Mucosa of gallbladder (tissue), 1 donor: ENCODE results near the gene S100A1. TPM values are rescaled to one million over a fixed set of nuclear protein-coding genes. Genes with fewer than 3 reads are reported as not detected.

ENCODE experiments used
- DNase-seq: peaks from one replicate; pipeline ENCODE4 v3.0.0-alpha.2; 2020; ENCODE audit warnings: low spot score
- total RNA-seq: library from RNA; stranded (reverse); gene quantifications from one replicate; pipeline ENCODE4 v1.2.1, GENCODE V29; 2021
- donor health status: DM: no; HTN: no; CAD: no.

The S100A1 gene
- total RNA-seq, 1 donor from 2014 or later: 3.3 TPM

DNA sequence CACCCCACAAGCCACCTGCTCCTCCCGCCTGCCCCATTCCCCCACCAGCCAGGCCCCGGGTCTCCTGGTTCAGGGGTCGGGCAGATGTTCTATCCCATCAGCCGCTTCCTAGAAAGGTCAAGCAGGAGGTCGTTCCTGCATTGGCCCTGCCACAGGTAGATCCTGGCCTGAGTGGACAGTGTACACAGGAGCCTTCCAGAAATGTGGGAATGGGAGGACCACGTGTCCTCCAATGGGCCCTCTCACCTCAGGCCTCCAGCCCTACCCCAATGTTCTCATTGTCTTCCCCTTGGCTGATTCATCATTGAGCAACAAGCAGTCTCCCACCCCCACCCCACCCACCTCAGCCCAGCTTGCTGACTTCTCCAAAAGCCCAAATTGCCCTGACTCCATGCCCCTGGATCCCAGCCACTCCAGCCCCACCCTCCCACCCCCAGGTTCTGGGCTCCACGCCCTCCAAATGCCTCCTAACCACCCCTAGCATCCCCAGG lies 17.4 kb upstream of the S100A1 start:
- DNase-seq: no peak

DNA sequence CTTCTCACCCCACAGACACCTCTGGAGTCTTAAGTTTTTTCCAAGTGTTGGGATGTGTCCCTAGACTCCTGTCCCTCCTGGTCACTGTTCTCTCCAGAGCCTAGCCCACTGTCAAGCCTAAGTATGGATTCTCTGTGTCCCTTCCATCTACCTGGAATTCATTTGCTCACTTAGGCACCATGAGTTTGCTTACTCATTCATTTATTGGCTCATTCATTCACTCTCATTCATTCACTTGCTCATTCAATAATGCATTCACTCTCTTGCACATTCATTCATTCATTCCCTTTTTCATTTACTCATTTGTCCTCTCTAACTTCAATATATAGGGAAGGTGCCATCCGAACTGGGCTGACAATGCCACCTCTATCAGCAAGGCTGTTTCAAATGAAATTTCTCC lies 16.9 kb upstream of the S100A1 start:
- DNase-seq: no peak

DNA sequence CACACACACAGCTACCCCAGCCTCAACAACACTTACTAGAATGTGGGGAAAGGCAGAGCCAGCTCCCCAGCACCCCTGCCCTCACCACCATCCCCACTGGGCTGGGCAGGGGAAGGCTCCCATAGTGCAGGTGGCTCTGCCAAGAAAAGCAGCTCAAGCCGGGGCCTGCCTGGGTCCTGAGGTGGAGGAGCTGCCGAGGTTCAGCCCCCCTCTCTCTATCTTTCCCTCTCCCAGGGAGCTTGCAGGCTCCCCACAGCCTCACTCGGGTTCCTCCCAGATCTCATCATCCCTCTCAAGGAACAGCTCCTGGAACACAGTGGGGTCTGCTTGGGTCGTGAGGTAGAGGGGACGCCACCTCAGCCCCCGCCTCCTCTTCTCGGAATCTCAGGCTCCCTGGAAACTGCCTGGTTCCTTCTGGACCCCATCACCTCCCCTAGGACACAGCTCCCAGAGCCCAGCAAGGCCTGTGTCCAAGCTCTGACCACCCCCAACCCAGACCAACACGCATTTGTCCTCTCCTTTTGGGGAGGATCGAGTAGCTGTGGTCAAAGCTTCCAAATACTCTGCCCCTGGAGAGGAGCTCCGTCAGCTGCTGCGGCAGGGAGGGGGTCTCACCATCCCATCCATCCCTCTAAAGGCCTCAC lies 16.0 kb upstream of the S100A1 start:
- DNase-seq: no peak

DNA sequence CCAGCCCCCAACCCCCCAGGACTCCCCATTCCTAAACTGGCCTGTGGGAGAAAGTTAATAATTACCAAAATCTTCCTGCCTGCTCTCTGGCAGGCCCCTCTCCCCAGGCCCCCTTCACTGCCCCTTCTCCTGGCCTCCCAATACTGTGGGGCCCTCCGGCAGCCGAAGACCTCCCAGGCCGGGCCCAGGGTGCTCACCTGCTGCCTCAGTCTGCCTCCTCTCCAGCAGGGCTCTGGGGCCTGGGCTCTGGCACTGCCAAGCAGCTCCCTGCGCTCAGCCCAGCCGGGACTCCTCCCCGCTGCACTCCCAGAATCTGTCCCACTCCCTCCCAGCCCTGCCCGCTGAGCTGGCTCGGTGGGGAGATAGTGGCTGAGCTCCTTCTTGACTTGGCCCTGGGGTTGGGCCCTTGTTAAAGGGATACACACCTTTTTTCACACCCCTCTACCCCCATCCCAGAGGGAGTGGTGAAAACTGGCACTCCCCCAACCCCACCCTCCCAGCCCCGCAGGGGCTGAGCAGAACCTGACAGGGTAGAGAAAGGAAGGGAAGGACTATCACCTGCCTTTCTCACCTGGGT lies 15.4 kb upstream of the S100A1 start, which contains the start of gene S100A16:
TSS of gene S100A16 (minus strand) at position 383 of the 577 bp plus-strand sequence. CDS start 4,986 bp downstream, outside the sequence.
- DNase-seq: peak; percentile 71

DNA sequence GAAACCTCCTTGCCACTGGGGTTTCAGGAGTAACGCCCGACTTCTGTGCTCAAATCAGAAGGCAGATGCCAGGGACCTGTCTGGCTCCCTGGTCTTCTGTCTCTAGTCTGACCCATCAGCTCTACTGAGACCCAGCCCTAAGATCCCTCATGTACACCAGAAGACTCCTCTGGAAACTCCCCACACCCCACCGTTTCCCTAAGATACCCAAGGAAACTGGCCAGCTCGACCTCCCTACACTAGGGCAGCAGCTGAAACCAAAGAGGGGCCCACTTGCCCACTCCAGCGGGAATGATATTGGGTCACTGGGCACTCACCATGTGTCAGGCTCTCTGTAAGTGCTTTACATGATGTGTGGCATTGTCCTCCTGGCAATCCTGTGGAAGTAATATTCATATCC lies 14.8 kb upstream of the S100A1 start:
- DNase-seq: no peak

DNA sequence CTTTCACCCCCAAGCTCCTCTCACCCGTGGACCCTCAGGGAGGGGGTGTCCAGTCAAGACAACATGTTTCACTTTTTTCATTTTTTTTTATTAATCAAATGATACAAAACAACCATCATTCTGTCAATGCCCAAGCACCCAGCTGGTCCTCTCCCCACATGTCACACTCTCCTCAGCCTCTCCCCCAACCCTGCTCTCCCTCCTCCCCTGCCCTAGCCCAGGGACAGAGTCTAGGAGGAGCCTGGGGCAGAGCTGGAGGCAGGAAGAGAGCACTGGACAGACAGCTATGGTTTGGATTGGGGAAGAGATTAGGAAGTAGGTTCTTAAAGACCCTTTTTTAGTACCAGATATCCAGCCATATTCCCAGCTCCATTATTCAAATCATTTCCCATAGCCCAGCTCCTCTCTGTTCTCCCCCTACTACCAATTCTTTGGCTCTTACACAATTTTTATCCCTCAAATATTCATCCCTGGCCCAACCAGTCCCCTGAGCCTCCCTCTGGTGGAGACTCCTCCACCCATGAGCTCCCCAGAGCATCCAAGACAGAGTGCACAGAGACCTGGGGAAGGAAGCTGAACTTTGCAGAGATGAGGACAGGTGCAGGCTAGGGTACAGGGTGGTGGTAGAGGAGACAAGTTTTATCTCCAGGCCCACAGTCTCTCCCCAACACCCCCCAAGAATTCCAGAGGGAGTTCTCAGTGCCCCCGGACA lies 13.9 kb upstream of the S100A1 start:
- DNase-seq: no peak

DNA sequence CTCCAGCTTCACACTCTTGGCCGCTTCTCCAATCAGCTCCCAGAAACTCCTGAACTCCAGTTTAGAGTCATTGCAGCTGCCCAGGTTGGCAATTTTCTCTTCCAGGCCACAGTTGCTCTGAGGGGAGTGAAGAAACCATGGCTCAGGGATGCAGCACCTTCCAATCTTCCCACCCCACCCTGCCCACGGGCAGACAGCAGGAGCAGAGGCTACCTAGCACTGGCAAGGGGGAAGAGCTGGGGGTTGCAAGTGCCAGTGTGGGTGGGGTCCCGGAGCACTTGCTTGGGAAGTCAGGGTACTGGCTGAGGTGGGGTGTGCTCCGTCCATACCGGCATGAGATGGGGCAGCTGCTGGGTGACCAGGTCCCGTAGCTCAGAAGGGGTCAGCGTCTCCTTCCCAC lies 13.3 kb upstream of the S100A1 start:
- DNase-seq: no peak

DNA sequence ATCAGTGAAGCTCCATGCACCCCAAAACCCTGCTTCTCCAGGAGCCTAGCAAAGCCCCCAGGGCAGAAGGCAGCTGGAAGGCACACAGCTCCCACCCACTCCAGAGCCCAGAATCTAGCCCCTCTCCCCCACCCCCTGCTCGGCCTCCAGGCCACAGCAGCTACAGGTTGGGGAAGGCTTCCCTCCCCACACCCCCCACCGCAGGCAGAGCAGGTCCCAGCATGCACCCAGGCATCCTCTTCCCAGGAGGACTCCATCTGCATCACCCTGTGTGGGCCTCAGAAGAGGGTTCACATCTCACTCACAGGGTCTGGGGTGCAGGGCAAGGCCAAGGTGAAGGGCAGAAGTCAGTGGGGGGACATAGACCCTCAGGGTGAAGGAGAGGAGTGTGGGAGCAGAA lies 12.8 kb upstream of the S100A1 start:
- DNase-seq: no peak

DNA sequence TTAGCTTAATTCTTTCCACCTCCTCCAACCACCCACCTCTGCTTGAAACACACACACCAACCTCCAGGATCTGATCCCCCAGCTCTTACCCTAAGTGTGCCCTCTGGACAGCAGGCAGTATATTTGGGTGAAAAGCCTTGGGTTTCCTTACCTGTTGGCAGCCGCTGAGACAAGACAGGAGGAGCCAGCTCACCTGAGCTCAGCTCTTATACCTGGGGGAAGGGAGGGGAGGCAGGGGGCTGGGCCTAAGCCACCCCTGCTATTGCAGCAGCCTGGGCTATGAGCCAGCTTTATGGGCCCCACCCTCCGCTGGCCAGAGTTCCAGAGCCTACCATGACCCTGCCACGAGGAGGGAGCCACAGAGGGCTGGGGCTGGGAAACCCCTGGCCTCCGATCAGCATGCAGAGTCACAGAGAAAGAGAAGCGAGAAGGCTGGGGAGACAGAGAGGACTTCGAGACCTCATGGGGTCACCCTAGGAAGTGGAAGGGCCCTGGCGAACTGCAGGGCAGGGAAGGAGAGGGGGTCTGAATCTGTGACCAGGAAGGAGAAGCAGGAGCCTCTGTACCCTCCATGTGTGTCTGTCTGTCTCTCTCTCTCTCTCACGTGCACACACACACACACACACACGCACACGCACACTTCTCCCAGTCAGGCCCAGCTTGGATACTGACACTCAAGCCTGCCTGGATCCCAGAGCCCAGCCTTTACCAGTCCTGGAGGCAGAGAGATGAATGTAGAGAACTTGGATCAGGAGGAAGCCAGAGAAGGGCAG lies 11.9 kb upstream of the S100A1 start, which contains the start of gene S100A14:
TSS of gene S100A14 (minus strand) at position 182 of the 773 bp plus-strand sequence. CDS start 467 bp downstream, outside the sequence.
- DNase-seq: peak; percentile 84

DNA sequence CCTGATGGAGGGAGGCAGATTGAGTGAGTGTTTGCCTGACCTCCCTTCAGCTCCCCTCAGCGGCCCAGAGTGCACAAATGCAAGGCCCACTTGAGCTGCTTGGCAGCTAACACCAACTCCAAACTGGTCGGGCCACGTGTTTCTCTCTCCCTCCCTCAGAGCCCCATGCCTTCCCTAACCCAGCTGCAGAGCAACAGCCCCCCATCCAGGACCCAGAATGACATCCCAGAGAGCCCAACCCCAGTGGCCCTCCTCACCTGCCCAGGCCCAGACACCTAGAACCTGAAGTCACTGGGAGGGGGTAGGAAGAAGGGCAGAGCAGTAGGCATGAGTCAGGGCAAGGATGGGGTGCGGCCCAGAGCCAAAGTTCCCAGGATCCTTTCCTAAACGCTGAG lies 11.3 kb upstream of the S100A1 start:
- no peak for DNase-seq

DNA sequence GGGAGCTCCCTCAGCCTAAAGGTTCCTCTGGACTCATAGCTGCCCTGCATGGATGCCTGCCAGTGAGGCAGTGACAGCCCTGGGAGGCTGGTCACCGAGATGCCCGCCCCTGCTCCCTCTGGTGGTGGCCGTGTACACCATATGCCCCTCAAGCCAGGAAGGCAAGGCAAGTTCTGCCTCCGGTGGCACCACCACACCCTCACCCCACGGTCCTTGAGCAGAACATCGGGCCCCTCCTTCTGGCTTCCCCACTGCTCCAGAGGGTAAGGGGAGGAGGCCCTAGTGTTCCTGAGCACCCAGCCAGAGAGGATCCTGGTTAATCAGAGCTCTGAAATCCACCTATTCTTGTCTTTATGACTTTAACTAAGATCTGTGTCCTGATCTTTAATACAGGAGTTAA lies 10.6 kb upstream of the S100A1 start:
- peak; percentile 60 for DNase-seq

DNA sequence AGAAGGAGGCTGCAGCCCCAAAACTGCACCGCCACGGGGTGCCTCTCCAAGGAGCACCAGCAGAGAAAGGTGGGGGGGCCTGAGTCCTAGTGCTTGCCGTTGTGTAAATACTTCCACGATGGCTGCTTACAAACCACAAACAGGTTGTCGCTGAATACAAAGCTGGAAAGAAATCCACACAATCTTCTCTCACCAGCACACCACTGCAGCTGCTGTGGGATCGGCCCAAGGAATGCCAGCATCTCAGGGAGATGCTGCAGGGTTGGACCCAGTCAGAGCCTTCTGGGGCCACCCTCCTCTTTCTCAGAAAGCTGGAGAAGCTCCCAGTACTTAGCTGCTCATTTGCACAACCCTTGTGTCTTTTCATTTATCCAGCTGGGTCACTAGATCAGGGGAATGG lies 9.1 kb upstream of the S100A1 start:
- DNase-seq: no peak

DNA sequence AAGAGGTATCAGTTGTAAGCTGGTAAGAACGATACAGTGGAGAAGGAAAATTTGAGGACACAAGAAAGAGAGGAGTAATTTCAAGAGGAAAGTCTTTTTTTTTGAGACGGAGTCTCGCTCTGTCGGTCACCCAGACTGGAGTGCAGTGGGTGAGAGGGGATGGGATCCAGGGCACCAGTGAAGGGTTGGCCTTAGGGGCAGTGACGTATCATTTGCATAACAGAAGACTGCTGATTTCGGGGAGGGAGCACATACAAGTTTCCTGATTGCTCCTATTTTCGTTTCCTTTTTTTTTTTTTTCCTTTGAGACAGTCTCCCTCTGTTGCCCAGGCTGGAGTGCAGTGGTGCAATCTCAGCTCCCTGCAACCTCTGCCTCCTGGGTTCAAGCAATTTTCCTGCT lies 5.1 kb upstream of the S100A1 start:
- DNase-seq: no peak

DNA sequence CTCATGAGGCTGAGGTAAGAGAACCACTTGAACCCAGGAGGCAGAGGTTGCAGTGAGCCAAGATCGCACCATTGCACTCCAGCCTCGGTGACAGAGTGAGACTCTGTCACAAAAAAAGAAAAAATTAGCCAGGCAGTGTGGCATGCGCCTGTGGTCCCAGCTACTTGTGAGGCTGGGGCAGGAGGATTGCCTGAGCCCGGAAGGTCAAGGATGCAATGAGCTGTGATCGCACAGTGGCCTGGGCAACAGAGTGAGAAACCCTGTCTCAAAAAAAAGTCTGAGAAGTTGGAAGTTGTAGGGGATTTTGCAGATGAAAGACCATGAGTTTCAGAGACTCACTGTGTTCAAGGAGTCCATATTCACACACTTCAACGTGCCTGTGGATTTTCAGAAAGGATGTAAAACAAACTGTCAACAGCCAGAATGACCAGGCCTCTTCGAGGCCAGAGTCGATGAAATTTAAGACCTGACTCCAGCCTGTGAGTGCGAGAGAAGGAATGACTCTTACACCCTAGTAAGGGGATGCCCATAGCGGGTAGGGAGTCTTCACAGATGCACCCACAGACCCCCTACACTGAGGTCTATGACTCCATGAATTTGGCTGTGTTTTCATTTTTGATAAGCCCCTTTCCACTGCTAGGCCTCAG lies 3.1 kb upstream of the S100A1 start:
- no peak for DNase-seq

DNA sequence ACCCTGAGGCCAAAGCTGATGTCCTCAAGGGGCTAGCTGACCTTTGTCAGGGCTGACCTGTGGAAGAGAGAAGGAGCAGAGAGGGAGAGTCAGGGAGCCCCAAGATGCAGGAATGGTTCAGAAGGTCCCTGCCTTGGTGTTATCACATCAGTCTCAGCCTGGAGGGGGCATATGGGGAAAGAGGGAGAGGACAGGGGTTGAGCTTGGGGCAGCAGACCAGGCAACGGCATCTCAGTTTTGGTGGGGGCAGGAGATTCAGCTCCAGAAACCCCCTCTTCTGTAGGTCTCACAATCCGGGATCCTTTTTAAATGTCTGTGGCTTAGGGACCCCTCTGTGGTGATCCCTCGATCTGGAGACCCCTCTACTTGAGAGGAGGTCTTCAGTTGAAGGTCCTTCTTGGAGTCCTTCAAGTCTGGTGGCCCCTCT lies 1.7 kb upstream of the S100A1 start:
- DNase-seq: no peak

DNA sequence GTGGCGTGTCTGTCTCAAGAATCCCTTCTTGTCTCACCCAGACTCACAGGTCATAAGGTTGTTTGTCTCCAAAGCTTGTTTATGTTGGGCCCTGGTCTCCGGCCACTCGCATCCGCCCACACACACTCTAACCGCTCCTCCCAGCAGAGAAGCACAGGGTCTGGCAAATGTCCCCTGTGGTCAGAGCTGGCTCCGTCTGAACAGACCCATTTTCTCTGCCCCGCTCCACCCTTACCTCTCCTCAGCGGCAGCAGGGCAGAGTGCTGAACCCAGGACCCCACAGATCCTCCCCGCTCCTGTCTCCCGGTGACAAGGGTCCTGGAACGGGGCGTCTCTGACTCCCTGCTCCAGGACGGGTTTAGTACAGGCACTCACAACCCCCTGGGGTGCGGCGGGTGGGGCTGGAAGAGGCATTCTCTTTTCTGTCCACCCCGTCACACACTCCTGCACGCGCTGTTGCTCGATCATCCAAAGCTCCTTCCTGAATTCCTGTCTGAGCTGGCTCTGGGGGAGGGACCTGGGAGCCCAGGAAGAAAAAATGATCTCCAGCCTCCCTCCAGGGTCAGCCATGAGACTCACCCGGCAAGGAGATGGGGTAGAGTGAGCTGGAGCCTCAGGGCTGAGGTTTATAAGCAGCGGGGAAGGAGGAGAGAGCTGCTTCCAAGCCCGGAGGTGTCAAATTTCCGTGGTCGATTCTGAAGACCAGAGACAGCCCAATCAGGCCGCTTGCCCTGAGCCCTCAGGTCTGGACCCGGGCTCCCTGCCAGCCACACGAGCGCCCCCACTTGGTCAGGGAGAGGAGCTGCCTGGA lies 1.1 kb upstream of the S100A1 start, which contains the start of gene S100A13:
TSS of gene S100A13 (minus strand) at position 602 of the 811 bp plus-strand sequence. CDS start 1,033 bp downstream, outside the sequence.
- DNase-seq: peak; percentile 68

DNA sequence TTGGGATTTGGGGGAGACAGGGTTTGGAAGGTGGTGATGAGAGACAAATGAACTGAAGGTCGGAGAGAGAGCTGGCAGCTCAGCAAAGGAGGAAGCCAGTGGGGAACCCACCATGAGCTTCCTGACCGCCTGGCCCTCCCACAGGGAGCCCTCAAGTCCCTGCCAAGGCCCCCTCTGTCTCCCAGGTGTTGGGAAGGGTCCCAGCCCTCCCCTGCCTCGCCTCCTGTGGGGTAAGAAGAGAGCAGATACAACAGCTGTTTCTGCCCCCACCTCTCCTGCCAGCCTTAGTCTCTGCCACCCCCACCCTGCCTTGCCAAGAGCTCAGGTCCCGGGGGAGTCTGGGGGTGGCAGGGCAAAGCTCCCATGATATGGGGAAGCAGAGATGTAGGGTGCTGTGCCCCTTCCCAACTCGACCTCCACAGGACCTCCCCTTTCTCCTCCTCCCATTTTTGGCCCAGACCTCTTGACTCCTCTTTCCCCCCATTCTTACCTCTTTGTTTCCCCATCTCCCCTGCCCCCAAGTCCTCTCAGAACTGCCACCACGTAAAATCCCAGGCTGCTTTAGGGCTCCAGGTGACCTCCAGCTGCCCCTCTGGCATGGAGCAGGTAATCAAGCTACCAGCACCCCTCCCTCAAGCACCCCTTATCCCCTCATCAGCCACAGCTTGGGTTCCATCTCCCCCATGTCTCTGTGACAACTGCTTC lies 556 bp downstream of the S100A1 start:
- no peak for DNase-seq

DNA sequence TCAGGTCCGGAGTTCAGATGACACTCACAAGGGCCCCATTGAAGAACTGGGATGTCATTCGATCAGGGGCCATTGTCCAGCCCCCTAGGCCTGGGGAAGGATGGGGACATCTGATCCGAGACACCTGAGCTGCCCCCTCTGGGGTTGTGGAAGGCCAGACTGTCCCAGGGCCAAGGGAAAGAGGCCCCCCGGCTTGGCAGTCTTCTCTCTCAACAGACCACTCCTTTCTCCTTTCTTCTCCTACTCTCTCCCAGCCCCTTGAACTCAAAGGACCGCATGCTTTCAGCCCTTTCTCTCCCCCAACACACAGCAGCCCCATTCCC lies 1.1 kb downstream of the S100A1 start:
- DNase-seq: no peak

DNA sequence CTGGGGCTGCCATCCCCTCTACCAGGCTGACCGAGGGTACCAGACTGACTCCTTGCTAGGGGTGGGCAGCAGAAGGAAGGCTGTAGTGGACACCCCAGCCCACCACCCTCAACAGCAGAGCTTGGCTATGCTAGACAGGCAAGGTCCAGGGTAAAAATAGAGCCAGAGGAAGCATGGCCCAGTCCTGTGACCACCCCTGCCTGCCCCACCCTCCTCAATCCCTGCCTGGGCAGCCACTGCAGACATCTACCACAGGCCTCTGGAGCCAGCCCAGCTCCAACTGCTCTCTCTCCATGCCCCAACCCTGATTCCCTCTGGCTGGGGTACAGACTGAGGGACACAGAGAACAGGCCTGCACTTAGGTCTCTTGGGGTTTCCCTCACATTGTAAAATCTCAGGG lies 1.7 kb downstream of the S100A1 start:
- no peak for DNase-seq

DNA sequence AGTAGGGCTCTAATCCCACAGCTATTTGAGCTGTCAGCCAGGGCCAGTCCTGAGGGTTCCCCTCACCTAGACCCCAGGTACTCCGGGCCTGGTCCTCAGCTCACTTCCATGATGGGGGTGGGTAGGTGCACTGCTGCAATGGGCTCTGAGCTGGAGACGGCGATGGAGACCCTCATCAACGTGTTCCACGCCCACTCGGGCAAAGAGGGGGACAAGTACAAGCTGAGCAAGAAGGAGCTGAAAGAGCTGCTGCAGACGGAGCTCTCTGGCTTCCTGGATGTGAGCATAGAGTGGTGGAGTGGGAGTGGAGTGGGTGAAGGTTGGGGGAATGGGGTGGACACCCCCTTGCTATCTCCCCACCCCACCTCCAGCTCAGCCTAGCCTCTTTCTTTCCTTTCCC lies 2.1 kb downstream of the S100A1 start:
- DNase-seq: no peak
